GM12891 (cell line): ENCODE results near the gene MYL11.

Experiments
- PAX5 ChIP-seq: IDR thresholded peaks from 2 replicates; pipeline ENCODE4 v1.6.1; 2011; ENCODE audit warnings: low read length, moderate library complexity, mild to moderate bottlenecking; ENCODE audit not compliant: insufficient read depth, severe bottlenecking
- POLR2A ChIP-seq: IDR thresholded peaks from 2 replicates; pipeline ENCODE4 v1.6.1; 2011; ENCODE audit warnings: low read depth, low read length, control low read depth
- POLR2AphosphoS5 ChIP-seq: IDR thresholded peaks from 2 replicates; pipeline ENCODE4 v1.6.1; 2011; ENCODE audit warnings: low read depth, low read length, control low read depth
- SPI1 ChIP-seq: IDR thresholded peaks from 2 replicates; pipeline ENCODE4 v1.6.1; 2011; ENCODE audit warnings: low read depth, low read length, control low read depth

DNA sequence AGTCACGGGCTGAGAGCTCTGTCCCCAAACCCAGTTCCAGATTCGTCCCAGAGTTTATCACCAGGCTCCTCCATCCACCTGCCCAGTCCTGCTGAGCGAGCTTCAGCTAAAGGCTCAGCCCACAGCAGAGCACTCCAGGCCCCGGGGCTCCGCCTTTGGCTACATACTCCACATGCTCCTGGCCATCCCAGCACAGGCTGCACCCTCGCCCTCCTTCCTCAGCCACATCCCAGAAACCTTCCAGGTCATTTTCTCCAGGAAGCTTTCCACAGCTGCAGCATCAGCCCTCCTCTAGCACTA is 14.8 kb upstream of the MYL11 start:
- no peak for TF ChIP-seq POLR2A
- TF ChIP-seq POLR2AphosphoS5 = no peak
- TF ChIP-seq SPI1 = no peak
- TF ChIP-seq PAX5 = no peak
